Measurements from ENCODE around the gene LMBR1.

The LMBR1 gene

GRCh38 chr7:156791241-156791640 is 101.7 kb downstream of the LMBR1 start:
- no peak for FAIRE-seq

GRCh38 chr7:156790264-156790663 is 102.7 kb downstream of the LMBR1 start:
- no peak for FAIRE-seq

- no peak for FAIRE-seq
These were observed 106.9 kb downstream of the LMBR1 start for GRCh38 chr7:156785998-156786543.

- FAIRE-seq, result no peak
These were observed 109.1 kb downstream of the LMBR1 start for GRCh38 chr7:156783864-156784263.

- no peak for FAIRE-seq
These were observed 111.0 kb downstream of the LMBR1 start for GRCh38 chr7:156781972-156782371.

GRCh38 chr7:156780724-156781455 is 112.1 kb downstream of the LMBR1 start:
- FAIRE-seq, result no peak

GRCh38 chr7:156778668-156779067 is 114.3 kb downstream of the LMBR1 start:
- FAIRE-seq, result no peak

GRCh38 chr7:156778201-156778600 is 114.8 kb downstream of the LMBR1 start:
- no peak for FAIRE-seq

GRCh38 chr7:156777364-156778069 is 115.5 kb downstream of the LMBR1 start:
- FAIRE-seq, result no peak

GRCh38 chr7:156776527-156776926 is 116.5 kb downstream of the LMBR1 start:
- FAIRE-seq, result no peak

GRCh38 chr7:156773966-156774365 is 119.0 kb downstream of the LMBR1 start:
- FAIRE-seq, result no peak

- FAIRE-seq, result no peak
These were observed 120.3 kb downstream of the LMBR1 start for GRCh38 chr7:156772725-156773124.

- no peak for FAIRE-seq
These were observed 124.1 kb downstream of the LMBR1 start for GRCh38 chr7:156768698-156769472.

GRCh38 chr7:156766666-156767065 is 126.3 kb downstream of the LMBR1 start:
- no peak for FAIRE-seq

GRCh38 chr7:156765901-156766656 is 126.9 kb downstream of the LMBR1 start:
- no peak for FAIRE-seq

GRCh38 chr7:156764766-156765165 is 128.2 kb downstream of the LMBR1 start:
- FAIRE-seq, result no peak

GRCh38 chr7:156764016-156764669 is 128.8 kb downstream of the LMBR1 start:
- peak; percentile 81 for FAIRE-seq

GRCh38 chr7:156759579-156760202 is 133.3 kb downstream of the LMBR1 start:
- no peak for FAIRE-seq

GRCh38 chr7:156759143-156759542 is 133.8 kb downstream of the LMBR1 start:
- no peak for FAIRE-seq

- no peak for FAIRE-seq
These were observed 138.8 kb downstream of the LMBR1 start for GRCh38 chr7:156754201-156754600.

- no peak for FAIRE-seq
These were observed 139.4 kb downstream of the LMBR1 start for GRCh38 chr7:156753630-156754029.

- no peak for FAIRE-seq
These were observed 139.8 kb downstream of the LMBR1 start for GRCh38 chr7:156753229-156753560.

All from TTC549 (cell line).